Measurements from ENCODE around the gene ZC3H15.
"Not testable (repeated sequence)": the region's sequence is repeated elsewhere in the genome, so short reads cannot be mapped to it uniquely, and the experiment has no call there.

- not testable (repeated sequence) for TF ChIP-seq CTCF (optimal IDR thresholded peaks at IDR 0.05 in 1 of 3, IDR thresholded peaks at IDR 0.05 in 1 of 3, conservative IDR thresholded peaks at IDR 0.05 in 1 of 3; ENCODE audit: extremely low read depth in 1 of 3, insufficient read depth in 2 of 3, low read length in 3 of 3); EZH2 (IDR thresholded peaks at IDR 0.05; ENCODE audit: low read length)
Observed at GRCh38 chr2:186474239-186474638, 11.8 kb upstream of the ZC3H15 start.

Data from keratinocyte (primary cell).